K562 (cell line): ENCODE data around the gene ZSCAN12. TPM values are rescaled to one million over a fixed set of nuclear protein-coding genes. Genes with fewer than 3 reads are reported as not detected.

Experiments
- CREB3 ChIP-seq: fragments of 450-650 bp; conservative IDR thresholded peaks from 2 replicates; pipeline ENCODE4 v1.6.1; 2016; ENCODE audit warnings: missing genetic modification characterization, low read depth, mild to moderate bottlenecking, missing compliant biosample characterization, moderate library complexity
- CREBBP ChIP-seq: IDR thresholded peaks from one replicate; pipeline ENCODE4 v1.6.1; 2012; ENCODE audit warnings: low read depth, mild to moderate bottlenecking, control low read depth, inconsistent platforms, low read length
- E2F3 ChIP-seq: fragments of 250-450 bp; sonication (Bioruptor Pico); IDR thresholded peaks from 2 replicates; pipeline ENCODE4 v1.4.0; 2020; ENCODE audit warnings: mild to moderate bottlenecking
- GATAD2A ChIP-seq: fragments of 450-650 bp; IDR thresholded peaks from 2 replicates; pipeline ENCODE4 v1.6.1; 2017
- ILF3 ChIP-seq: fragments of 450-650 bp; IDR thresholded peaks from 2 replicates; pipeline ENCODE4 v1.6.1; 2018; ENCODE audit warnings: antibody characterized with exemption, mild to moderate bottlenecking, moderate library complexity, borderline replicate concordance
- KLF10 ChIP-seq: fragments of 250-450 bp; sonication (Bioruptor Pico); IDR thresholded peaks from 2 replicates; pipeline ENCODE4 v1.6.1; 2021; ENCODE audit warnings: matching md5 sums
- MCM2 ChIP-seq: fragments of 450-650 bp; IDR thresholded peaks from 2 replicates; pipeline ENCODE4 v1.6.1; 2017; ENCODE audit warnings: low read depth, mild to moderate bottlenecking
- MEF2D ChIP-seq: conservative IDR thresholded peaks from 2 replicates; pipeline ENCODE4 v1.6.1; 2016; ENCODE audit warnings: low read depth, missing genetic modification characterization, missing compliant biosample characterization
- ZNF324 ChIP-seq: fragments of 250-450 bp; sonication (Bioruptor Pico); IDR thresholded peaks from 2 replicates; pipeline ENCODE4 v1.4.0; 2020; ENCODE audit warnings: mild to moderate bottlenecking
- ZNF512 ChIP-seq: IDR thresholded peaks from 2 replicates; pipeline ENCODE4 v1.6.1; 2016; ENCODE audit warnings: missing genetic modification characterization, missing compliant biosample characterization
- ZSCAN32 ChIP-seq: fragments of 450-650 bp; formaldehyde crosslinking; IDR thresholded peaks from 2 replicates; pipeline ENCODE4 v1.4.0; 2020; ENCODE audit warnings: mild to moderate bottlenecking, moderate library complexity
- polyA plus RNA-seq, 8 experiments: library from polyadenylated mRNA; depleted of rRNA in 4 of 8; stranded (reverse) in 5 of 8; unstranded in 3 of 8; fragments of >200 nt; fragmentation: Nextera tagmentation in 2 of 8; fragmentation: Illumina TruSeq in 1 of 8; extraction: Ambion mirVana in 2 of 8; extraction: Trizol in 1 of 8; gene quantifications; 2 replicates each; pipeline versions ENCODE4 v1.2.1 to v1.2.3, GENCODE V29; 2011 to 2014; ENCODE audit warnings: inconsistent platforms in 1 of 8, missing spikeins in 1 of 8
- total RNA-seq, 7 experiments: library from RNA; depleted of rRNA in 6 of 7; stranded (reverse); fragments of >200 nt in 6 of 7; fragmentation: Illumina TruSeq in 2 of 7; extraction: Trizol in 2 of 7; gene quantifications; 2 replicates each; pipeline versions ENCODE4 v1.2.1 to v1.2.3, GENCODE V29; 2011 to 2021; ENCODE audit warnings: low replicate concordance in 1 of 7
- TF ChIP-seq, protein P1 (sequence below), 2 experiments: IDR thresholded peaks in 1 of 2; conservative IDR thresholded peaks in 1 of 2; 2 replicates each; pipeline ENCODE4 v1.6.1; 2016; ENCODE audit warnings: low read depth in 2 of 2, mild to moderate bottlenecking in 1 of 2, missing compliant biosample characterization in 1 of 2, missing genetic modification characterization in 1 of 2, moderate library complexity in 1 of 2
- TF ChIP-seq, protein P2 (sequence below): fragments of 150-350 bp; IDR thresholded peaks from 2 replicates; pipeline ENCODE4 v1.6.1; 2014; ENCODE audit warnings: low read depth, mild to moderate bottlenecking, low read length, borderline replicate concordance

The ZSCAN12 gene
- total and polyA plus RNA-seq, 9 of the 15 experiments (the other 6 are each of a cell fraction or from before 2014, with no cell fraction given), result 2.5 to 19.6 (median 12.5) TPM

- TF ChIP-seq, protein P1, sequence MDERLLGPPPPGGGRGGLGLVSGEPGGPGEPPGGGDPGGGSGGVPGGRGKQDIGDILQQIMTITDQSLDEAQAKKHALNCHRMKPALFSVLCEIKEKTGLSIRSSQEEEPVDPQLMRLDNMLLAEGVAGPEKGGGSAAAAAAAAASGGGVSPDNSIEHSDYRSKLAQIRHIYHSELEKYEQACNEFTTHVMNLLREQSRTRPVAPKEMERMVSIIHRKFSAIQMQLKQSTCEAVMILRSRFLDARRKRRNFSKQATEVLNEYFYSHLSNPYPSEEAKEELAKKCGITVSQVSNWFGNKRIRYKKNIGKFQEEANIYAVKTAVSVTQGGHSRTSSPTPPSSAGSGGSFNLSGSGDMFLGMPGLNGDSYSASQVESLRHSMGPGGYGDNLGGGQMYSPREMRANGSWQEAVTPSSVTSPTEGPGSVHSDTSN (CRISPR knock-in tag; IDR thresholded peaks at IDR 0.05; ENCODE audit: low read depth), result no peak
- TF ChIP-seq, protein P1 (tag; conservative IDR thresholded peaks at IDR 0.05; ENCODE audit: low read depth), result peak; percentile 70
- TF ChIP-seq E2F3 (CRISPR knock-in tag) (peak; percentile 93), MEF2D (tag) (peak; percentile 96), ZNF512 (tag) (no peak), ZSCAN32 (CRISPR knock-in tag) (peak; percentile 81), CREB3 (peak; percentile 98), ILF3 (no peak; the same call in 1 of the 2 replicates), MCM2 (0 out of 2 replicates have a peak, but pooled peaks have one; percentile 51), ZNF324 (CRISPR knock-in tag) (peak; percentile 74), CREBBP (no peak), GATAD2A (0 out of 2 replicates have a peak, but pooled peaks have one; percentile 36), KLF10 (CRISPR knock-in tag) (peak; percentile 68; the same call in 1 of the 2 replicates)
- TF ChIP-seq, protein P2, sequence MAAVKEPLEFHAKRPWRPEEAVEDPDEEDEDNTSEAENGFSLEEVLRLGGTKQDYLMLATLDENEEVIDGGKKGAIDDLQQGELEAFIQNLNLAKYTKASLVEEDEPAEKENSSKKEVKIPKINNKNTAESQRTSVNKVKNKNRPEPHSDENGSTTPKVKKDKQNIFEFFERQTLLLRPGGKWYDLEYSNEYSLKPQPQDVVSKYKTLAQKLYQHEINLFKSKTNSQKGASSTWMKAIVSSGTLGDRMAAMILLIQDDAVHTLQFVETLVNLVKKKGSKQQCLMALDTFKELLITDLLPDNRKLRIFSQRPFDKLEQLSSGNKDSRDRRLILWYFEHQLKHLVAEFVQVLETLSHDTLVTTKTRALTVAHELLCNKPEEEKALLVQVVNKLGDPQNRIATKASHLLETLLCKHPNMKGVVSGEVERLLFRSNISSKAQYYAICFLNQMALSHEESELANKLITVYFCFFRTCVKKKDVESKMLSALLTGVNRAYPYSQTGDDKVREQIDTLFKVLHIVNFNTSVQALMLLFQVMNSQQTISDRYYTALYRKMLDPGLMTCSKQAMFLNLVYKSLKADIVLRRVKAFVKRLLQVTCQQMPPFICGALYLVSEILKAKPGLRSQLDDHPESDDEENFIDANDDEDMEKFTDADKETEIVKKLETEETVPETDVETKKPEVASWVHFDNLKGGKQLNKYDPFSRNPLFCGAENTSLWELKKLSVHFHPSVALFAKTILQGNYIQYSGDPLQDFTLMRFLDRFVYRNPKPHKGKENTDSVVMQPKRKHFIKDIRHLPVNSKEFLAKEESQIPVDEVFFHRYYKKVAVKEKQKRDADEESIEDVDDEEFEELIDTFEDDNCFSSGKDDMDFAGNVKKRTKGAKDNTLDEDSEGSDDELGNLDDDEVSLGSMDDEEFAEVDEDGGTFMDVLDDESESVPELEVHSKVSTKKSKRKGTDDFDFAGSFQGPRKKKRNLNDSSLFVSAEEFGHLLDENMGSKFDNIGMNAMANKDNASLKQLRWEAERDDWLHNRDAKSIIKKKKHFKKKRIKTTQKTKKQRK, result no peak
Measured at GRCh38 chr6:28336284-28337120, 63.0 kb downstream of the ZSCAN12 start (continued).
